OCI-LY1 (cell line): ENCODE data around the gene SLC7A7.

Experiments
- EZH2 ChIP-seq: fragments of 200-600 bp; sonication (generic), shearing (Covaris generic); IDR thresholded peaks from 2 replicates; pipeline ENCODE4 v1.8.0; 2017; ENCODE audit warnings: borderline replicate concordance, mixed run types, mild to moderate bottlenecking, antibody characterized with exemption, low read length, moderate library complexity, mixed read lengths
- TF ChIP-seq, protein P1 (sequence below): fragments of 200-600 bp; sonication (generic), shearing (Covaris generic); IDR thresholded peaks from 2 replicates; pipeline ENCODE4 v1.5.1; 2017; ENCODE audit warnings: mild to moderate bottlenecking, antibody characterized with exemption, low read length, moderate library complexity, mixed read lengths

DNA sequence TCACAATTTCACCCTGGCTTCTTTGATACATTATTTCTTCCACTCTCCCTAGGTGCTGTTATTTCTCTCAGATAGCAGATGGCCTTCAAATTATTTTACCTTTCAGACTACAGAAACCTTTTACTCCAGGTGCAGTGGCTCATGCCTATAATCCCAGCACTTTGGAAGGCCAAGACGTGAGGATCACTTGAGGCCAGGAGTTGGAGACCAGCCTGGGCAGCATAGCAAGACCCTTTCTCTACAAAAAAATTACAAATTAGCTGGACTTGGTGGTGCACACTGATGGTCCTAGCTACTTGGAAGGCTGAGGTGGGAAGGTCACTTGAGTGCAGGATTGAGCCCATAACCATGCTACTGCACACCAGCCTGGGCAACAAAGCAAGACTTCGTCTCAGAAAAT lies 23.1 kb downstream of the SLC7A7 start:
- TF ChIP-seq, protein P1, sequence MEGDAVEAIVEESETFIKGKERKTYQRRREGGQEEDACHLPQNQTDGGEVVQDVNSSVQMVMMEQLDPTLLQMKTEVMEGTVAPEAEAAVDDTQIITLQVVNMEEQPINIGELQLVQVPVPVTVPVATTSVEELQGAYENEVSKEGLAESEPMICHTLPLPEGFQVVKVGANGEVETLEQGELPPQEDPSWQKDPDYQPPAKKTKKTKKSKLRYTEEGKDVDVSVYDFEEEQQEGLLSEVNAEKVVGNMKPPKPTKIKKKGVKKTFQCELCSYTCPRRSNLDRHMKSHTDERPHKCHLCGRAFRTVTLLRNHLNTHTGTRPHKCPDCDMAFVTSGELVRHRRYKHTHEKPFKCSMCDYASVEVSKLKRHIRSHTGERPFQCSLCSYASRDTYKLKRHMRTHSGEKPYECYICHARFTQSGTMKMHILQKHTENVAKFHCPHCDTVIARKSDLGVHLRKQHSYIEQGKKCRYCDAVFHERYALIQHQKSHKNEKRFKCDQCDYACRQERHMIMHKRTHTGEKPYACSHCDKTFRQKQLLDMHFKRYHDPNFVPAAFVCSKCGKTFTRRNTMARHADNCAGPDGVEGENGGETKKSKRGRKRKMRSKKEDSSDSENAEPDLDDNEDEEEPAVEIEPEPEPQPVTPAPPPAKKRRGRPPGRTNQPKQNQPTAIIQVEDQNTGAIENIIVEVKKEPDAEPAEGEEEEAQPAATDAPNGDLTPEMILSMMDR: no peak
- no peak for TF ChIP-seq EZH2
